Panc1 (cell line): ENCODE measurements around the gene GFRA1. TPM values are rescaled to one million over a fixed set of nuclear protein-coding genes. Genes with fewer than 3 reads are reported as not detected.

Experiments
- ATAC-seq: fragments of 200-7000 bp; cut with Tn5 transposase; 2 replicates; pipeline ENCODE4 v1.9.1; 2020; ENCODE audit warnings: mild to moderate bottlenecking, moderate library complexity
- BruUV-seq: library from RNA; stranded (reverse); fragments of 400-500 nt; replicated peaks from 2 replicates; lab custom pipeline; 2021; lab: Mats Ljungman, UMichigan
- CTCF ChIA-PET: fragments of 300-600 bp; sonication (Branson Sonifier 250); formaldehyde crosslinking; loops from one replicate; lab custom pipeline; 2022; ENCODE audit warnings: antibody characterized with exemption; lab: Charles Lee
- POLR2A ChIA-PET: fragments of 300-600 bp; sonication (Branson Sonifier 250); formaldehyde crosslinking; loops from one replicate; lab custom pipeline; 2022; ENCODE audit warnings: antibody characterized with exemption; lab: Charles Lee
- DNase-seq: peaks from one replicate; pipeline ENCODE4 v3.0.0-alpha.2; 2010; ENCODE audit warnings: low read depth, low spot score
- H3K27ac ChIP-seq: 2 replicates; pipeline ENCODE4 v1.5.1; 2011; ENCODE audit warnings: mild to moderate bottlenecking, low read length, inconsistent platforms
- H3K27me3 ChIP-seq: fragments of 200-500 bp; sonication (Bioruptor generic); 2 replicates; pipeline ENCODE4 v1.6.0; 2014; ENCODE audit warnings: low read length, inconsistent platforms; ENCODE audit not compliant: control insufficient read depth, insufficient read depth
- H3K36me3 ChIP-seq: fragments of 200-500 bp; sonication (Bioruptor generic); 2 replicates; pipeline ENCODE4 v1.5.1; 2014; ENCODE audit warnings: inconsistent platforms, mild to moderate bottlenecking, low read length, moderate library complexity; ENCODE audit not compliant: control insufficient read depth, insufficient read depth
- H3K4me1 ChIP-seq: 2 replicates; pipeline ENCODE4 v1.5.1; 2011; ENCODE audit warnings: inconsistent platforms, mild to moderate bottlenecking, low read length, moderate library complexity; ENCODE audit not compliant: control insufficient read depth, insufficient read depth
- H3K4me3 ChIP-seq, 2 experiments: 2 replicates each; pipeline ENCODE4 v1.5.1; 2011 to 2012; ENCODE audit warnings: low read depth in 2 of 2, low read length in 2 of 2, mild to moderate bottlenecking in 2 of 2, inconsistent platforms in 1 of 2, moderate library complexity in 1 of 2
- H3K9me3 ChIP-seq: fragments of 200-500 bp; sonication (Bioruptor generic); 2 replicates; pipeline ENCODE4 v1.5.1; 2014; ENCODE audit warnings: low read depth, mild to moderate bottlenecking, inconsistent platforms, low read length, moderate library complexity; ENCODE audit not compliant: control insufficient read depth, insufficient read depth
- POLR2AphosphoS5 ChIP-seq: IDR thresholded peaks from 2 replicates; pipeline ENCODE4 v1.6.1; 2012; ENCODE audit warnings: mild to moderate bottlenecking, low read depth, low read length, moderate library complexity
- SIN3A ChIP-seq: IDR thresholded peaks from 2 replicates; pipeline ENCODE4 v1.6.1; 2012; ENCODE audit warnings: low read depth, mild to moderate bottlenecking, low read length, moderate library complexity, borderline replicate concordance; ENCODE audit not compliant: insufficient read depth
- TCF7L2 ChIP-seq: IDR thresholded peaks from 2 replicates; pipeline ENCODE4 v1.6.1; 2011; ENCODE audit warnings: mild to moderate bottlenecking, low read depth, low read length, inconsistent platforms
- in situ Hi-C: cut with HindIII; loops from 2 replicates; pipeline ENCODE4 v1.10.0; 2016; ENCODE audit warnings: low sequenced_read_pairs, low pct_unique_long_range_greater_than_20kb
- intact Hi-C: fragments of 100-400 bp; cut with micrococcal nuclease; formaldehyde crosslinking; loops from one replicate; pipeline ENCODE4 v1.10.0; 2022; ENCODE audit not compliant: unreplicated experiment
- total RNA-seq: library from RNA; stranded (reverse); gene quantifications from one replicate; pipeline ENCODE4 v1.2.1, GENCODE V29; 2021; ENCODE audit not compliant: unreplicated experiment
- TF ChIP-seq, protein P1 (sequence below): fragments of 450-650 bp; IDR thresholded peaks from 2 replicates; pipeline ENCODE4 v1.5.1; 2017; ENCODE audit warnings: mild to moderate bottlenecking
- TF ChIP-seq, protein P2 (sequence below), 2 experiments: IDR thresholded peaks; 2 replicates each; pipeline ENCODE4 v1.6.1; 2011 to 2012; ENCODE audit warnings: low read depth in 2 of 2, control low read depth in 1 of 2, low read length in 1 of 2, mild to moderate bottlenecking in 1 of 2, moderate library complexity in 1 of 2; ENCODE audit not compliant: insufficient read depth in 1 of 2

Gene GFRA1
- total RNA-seq, 1 experiment from 2014 or later, result 0.10 TPM

DNA sequence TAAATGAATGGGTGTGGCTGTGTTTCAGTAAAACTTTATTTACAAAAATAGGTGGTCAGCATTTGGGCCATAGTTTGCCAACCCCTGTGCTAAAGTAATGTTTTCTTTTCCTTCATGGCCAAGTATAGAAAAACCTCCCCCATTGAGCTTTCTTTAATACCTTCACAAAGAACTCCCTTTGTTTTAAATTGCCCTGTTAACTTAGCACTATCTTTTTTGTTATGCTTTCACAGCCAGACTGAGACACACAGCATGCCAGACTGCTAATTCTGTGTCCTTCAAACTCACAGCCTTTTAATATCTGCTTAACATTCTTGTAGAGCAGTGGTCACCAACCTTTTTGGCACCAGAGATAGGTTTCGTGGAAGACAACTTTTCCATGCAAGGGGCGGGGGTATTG, 78.0 kb downstream of the GFRA1 start:
- Histone ChIP-seq H3K9me3 (no peaks in the 10 kb centered on the region; the same call in 1 of the 2 replicates), H3K27me3 (no peaks in the 10 kb centered on the region), H3K4me3 (no peak overlapping the region), H3K27ac (no peak overlapping the region), H3K4me1 (no peaks in the 10 kb centered on the region), H3K36me3 (no peaks in the 10 kb centered on the region)
- ChIA-PET CTCF (no interaction called here), POLR2A (no interaction called here)
- TF ChIP-seq SIN3A, result no peak
- TF ChIP-seq TCF7L2, result no peak
- TF ChIP-seq, protein P1, sequence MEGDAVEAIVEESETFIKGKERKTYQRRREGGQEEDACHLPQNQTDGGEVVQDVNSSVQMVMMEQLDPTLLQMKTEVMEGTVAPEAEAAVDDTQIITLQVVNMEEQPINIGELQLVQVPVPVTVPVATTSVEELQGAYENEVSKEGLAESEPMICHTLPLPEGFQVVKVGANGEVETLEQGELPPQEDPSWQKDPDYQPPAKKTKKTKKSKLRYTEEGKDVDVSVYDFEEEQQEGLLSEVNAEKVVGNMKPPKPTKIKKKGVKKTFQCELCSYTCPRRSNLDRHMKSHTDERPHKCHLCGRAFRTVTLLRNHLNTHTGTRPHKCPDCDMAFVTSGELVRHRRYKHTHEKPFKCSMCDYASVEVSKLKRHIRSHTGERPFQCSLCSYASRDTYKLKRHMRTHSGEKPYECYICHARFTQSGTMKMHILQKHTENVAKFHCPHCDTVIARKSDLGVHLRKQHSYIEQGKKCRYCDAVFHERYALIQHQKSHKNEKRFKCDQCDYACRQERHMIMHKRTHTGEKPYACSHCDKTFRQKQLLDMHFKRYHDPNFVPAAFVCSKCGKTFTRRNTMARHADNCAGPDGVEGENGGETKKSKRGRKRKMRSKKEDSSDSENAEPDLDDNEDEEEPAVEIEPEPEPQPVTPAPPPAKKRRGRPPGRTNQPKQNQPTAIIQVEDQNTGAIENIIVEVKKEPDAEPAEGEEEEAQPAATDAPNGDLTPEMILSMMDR, result no peak
- TF ChIP-seq, protein P2, sequence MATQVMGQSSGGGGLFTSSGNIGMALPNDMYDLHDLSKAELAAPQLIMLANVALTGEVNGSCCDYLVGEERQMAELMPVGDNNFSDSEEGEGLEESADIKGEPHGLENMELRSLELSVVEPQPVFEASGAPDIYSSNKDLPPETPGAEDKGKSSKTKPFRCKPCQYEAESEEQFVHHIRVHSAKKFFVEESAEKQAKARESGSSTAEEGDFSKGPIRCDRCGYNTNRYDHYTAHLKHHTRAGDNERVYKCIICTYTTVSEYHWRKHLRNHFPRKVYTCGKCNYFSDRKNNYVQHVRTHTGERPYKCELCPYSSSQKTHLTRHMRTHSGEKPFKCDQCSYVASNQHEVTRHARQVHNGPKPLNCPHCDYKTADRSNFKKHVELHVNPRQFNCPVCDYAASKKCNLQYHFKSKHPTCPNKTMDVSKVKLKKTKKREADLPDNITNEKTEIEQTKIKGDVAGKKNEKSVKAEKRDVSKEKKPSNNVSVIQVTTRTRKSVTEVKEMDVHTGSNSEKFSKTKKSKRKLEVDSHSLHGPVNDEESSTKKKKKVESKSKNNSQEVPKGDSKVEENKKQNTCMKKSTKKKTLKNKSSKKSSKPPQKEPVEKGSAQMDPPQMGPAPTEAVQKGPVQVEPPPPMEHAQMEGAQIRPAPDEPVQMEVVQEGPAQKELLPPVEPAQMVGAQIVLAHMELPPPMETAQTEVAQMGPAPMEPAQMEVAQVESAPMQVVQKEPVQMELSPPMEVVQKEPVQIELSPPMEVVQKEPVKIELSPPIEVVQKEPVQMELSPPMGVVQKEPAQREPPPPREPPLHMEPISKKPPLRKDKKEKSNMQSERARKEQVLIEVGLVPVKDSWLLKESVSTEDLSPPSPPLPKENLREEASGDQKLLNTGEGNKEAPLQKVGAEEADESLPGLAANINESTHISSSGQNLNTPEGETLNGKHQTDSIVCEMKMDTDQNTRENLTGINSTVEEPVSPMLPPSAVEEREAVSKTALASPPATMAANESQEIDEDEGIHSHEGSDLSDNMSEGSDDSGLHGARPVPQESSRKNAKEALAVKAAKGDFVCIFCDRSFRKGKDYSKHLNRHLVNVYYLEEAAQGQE (IDR thresholded peaks at IDR 0.05; ENCODE audit: insufficient read depth in 1 of 2, low read depth in 2 of 2, low read length in 1 of 2), result no peak
- TF ChIP-seq POLR2AphosphoS5, result no peak
- in situ Hi-C loops (no loop called here), intact Hi-C loops (no loop called here)
- BruUV-seq, result no TSS peak
- no peak for DNase-seq
- ATAC-seq, result no peak

DNA sequence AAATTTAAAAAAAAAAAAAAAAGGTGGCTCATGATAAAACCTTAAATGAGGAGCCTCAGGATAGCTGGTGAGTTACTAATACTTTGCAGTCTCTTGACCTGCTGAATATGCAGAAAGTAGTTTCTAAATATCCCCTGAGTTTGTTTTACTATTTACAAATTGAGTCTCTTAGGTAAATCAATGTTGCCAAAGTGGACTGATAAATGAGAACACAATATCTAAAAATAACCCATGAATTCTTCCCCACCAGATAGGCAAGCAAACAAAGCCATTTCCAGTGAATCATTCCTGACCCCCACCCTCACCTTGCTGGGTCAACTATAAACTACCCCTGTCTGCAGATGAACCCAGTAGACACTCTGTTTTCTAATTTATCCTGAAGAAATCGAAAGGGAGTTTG, 78.9 kb downstream of the GFRA1 start:
- ATAC-seq (no peak), DNase-seq (no peak)
- H3K4me3 ChIP-seq, result no peak overlapping the region
- BruUV-seq, result no TSS peak
- H3K27me3 ChIP-seq, result no peaks in the 10 kb centered on the region
- no peak for TF ChIP-seq SIN3A
- no peak for TF ChIP-seq TCF7L2
- no peak for TF ChIP-seq POLR2AphosphoS5
- TF ChIP-seq, protein P1, result no peak
- TF ChIP-seq, protein P2 (IDR thresholded peaks at IDR 0.05; ENCODE audit: insufficient read depth in 1 of 2, low read depth in 2 of 2, low read length in 1 of 2), result no peak
- H3K27ac ChIP-seq, result no peak overlapping the region
- in situ Hi-C loops (no loop called here), intact Hi-C loops (no loop called here)
- POLR2A ChIA-PET, result no interaction called here
- no peaks in the 10 kb centered on the region for H3K4me1 ChIP-seq
- no peaks in the 10 kb centered on the region for H3K36me3 ChIP-seq
- no peaks in the 10 kb centered on the region; the same call in 1 of the 2 replicates for H3K9me3 ChIP-seq
- CTCF ChIA-PET, result no interaction called here
